HG03439 (cell line): Measurements from ENCODE around the gene MOCOS.

ENCODE experiments used
- ATAC-seq: cut with Tn5 transposase; IDR thresholded peaks from one replicate; pipeline ENCODE4 v1.9.1; 2021; ENCODE audit warnings: mild to moderate bottlenecking, moderate library complexity; ENCODE audit not compliant: unreplicated experiment

MOCOS gene

GRCh38 chr18:36302676-36303075, 115.4 kb downstream of the MOCOS start:
- ATAC-seq, result no peak

DNA sequence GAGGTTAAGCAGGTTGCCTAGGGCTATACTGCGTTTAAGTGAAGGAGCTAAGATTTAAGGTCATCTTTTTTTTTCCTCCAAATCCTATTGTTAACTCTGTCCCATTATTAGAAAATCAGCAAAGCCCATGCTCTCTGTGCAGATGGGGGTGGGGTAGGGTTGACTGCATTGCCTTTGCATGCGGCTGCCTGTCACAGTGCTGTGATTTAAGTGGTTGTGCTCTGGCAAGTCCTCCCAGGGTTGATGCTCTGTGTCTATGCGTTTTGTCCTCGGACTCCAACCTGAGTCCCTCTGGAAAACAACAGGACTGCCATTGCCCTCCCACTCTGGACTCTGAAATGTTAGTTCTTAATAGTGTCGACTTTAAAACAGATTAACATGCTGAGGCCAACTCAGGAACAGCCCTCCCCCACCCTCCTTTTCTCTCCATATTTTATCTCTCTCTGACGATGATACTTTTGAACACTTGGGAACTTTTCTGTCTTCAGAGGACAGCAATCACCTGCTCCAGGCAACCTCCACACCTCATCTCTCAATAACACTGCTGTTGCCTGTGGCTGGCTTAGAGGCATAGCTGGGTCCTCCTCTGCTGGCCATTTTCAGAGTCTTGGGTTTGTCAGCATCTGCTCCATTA, 116.0 kb downstream of the MOCOS start:
- ATAC-seq, result no peak

DNA sequence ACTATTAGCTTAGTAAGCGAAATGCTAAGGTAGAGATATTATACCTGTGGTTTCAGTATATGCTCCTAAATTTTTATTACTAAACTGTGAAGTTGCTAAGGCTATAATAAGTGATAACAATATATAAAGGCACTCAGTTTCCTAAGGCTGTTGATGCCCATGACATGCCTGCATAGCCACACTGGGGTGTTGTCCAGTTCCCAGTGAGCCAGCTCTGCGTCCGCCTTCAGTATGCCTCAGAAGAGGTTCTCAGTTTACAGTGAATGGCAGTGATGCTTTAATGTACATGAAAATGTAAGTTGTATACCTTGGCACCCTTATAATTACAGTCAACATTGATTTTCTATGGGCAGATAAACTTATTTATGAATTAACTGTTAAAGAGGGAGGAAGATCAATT, 117.4 kb downstream of the MOCOS start:
- ATAC-seq, result no peak

DNA sequence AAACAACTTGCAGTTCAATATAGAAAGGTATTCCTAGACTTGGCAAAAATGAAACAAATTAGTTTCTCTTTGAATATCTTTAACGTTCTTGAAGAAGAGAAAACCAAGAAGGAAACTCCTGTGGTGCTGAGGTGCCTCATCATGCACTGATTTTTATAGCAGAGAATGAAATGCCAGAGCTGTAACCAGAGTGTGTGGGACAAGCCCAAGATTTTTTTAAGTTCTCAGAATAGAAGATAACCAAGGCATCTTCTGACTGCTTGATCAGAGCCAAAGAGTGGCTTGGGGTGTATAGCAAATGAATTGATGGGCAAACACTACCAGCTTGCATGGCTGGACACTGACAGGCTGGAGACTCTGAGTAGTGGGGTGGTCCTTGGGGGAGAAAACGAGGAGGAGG, 118.1 kb downstream of the MOCOS start:
- no peak for ATAC-seq

- ATAC-seq, result no peak
Observed at GRCh38 chr18:36307513-36307912, 120.2 kb downstream of the MOCOS start.

DNA sequence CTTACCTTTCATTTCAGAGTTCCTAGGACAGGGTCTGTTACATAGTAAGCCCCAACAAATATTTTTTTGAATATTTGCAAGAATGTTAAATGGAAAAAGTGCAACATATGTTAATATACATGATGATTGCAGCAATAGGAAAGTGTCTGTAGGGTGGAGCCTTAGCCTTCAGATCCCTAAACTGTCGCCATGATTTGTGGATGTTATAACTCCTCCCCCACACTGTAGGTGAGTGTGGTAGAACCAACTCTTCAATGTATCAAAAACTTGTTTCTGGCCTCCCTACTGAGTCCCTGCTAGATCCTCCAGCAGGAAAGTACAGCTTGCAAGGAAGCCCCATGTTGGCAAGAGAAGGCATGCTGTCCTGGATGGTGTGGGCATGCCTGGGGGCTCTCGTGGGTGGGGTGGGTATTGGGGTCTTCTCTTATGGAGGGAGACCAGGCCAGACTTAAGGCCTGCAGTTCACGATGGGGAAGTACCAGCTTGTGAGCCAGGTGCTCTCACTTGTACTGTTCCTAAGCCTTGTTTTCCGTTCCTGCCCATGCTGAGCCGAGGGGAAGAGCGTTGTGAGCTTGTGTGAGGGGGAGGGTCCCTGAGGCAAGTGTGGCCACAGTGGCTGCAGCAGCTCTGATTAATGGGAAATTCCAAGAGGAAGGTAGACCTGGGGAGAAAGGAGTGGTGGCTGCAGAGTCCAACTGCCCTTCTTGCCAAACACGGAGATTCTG, 121.6 kb downstream of the MOCOS start:
- no peak for ATAC-seq

DNA sequence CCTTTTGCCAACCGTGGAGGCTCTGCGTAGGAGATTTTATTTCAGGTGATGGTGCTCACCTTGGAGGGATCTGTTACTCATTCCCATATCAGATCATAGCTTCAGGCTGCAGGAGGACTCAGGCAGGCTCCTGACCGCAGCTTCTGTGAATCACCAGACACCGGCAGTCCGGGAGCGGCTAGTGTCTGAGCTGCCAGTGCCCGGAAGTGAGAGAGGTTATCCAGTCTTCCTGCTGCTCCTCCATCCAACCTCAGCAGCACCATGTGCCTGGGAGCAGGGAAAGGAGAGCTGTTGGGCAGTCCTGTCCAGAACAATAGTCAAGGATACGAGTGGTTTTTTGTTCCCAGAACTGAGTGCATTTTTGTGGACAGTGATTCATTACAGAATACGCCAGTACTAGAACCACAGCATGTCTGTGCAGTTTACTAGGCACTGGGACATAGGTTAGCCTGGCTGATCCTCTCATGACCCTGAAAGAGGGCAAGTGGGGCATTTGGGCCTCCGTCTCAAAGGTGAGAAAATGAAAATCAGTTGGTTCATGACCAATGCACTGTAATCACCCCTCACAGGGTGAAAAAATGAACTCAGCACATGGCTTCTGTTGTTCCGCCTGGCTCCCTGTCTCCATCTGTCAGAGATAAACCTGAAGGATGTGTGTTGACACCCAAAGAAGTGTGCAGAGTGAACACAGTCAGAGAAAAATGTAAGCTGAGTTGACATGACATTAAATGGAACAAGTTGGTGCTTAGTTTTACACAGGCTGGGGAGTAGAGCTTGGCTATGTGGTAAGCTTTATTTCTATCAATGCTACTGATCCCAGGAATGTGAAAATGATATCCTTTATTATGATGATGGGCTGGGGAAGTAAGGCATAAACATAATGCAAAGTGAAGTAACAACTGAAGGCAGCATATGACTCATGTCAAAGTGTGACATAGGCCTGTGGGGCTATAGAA, 122.4 kb downstream of the MOCOS start:
- ATAC-seq, result no peak

GRCh38 chr18:36311026-36311570, 123.8 kb downstream of the MOCOS start:
- ATAC-seq, result no peak

- ATAC-seq, result no peak
Observed at GRCh38 chr18:36312806-36313395, 125.6 kb downstream of the MOCOS start.

DNA sequence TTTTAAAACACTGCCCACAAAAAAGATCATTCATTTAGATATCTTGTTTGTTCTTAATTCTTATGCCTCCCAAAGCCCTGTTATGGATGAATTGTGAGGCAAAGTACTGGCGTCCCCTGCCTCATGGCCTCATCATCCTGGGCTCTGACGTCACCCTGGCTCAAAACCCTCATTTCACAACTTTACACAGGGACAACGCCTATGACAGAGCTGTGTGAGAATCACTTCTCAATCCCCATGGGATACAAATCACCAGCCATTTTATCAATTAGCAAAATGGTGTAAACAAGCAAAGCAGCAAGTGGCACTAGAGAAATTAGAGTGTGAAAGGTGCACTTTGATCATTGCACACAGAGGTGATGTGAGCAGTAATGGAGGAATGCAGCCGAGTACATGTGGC, 126.8 kb downstream of the MOCOS start:
- ATAC-seq, result no peak

DNA sequence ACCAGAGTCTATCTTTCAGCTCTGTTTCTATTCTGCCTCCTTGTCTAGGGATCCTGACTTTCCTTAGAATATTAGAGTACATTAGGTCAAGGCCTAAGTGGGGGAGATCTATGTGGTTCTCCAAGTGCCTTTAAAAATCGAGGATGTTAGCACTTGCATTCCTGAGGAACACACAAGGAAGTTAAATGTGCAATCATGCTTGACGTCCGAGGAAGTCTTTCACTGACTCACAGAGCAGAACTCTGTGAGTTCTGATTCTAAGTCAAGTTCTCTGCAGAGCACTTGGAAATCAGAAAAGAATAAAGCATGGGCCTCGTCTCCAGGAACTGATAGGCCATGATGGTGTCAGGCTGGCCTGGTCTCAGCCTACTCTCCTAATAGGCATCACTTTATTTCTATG, 127.5 kb downstream of the MOCOS start:
- ATAC-seq, result no peak

DNA sequence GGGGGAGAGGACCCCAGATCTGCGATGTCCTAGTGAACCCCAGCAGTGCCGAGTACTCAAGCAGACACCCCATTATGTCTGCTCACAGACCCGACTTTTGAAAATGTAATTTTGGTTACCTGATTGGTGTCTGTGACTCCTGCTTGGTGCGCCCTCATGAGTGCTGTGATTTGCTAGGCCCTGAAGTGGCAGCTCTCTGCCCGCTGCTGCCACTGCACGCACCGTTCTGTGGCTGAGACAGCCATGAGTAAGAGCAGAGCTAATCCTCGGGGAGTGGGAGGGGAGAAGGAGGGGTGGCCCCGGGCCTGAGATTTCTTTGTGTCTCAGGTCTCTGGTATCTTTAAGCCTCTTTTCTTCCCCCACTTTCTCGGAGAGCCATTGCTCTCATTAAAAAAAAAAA, 128.4 kb downstream of the MOCOS start:
- no peak for ATAC-seq

- no peak for ATAC-seq
Observed at GRCh38 chr18:36316246-36316645, 128.9 kb downstream of the MOCOS start.
